AG10803 (cell line): ENCODE results near the gene RGS7.

Experiments
- DNase-seq: peaks from one replicate; pipeline ENCODE4 v3.0.0; 2010; ENCODE audit warnings: low read depth
- H3K4me3 ChIP-seq: 2 replicates; pipeline ENCODE4 v1.5.1; 2011; ENCODE audit warnings: mild to moderate bottlenecking, low read length, control low read depth
- CTCF ChIP-seq: conservative IDR thresholded peaks from 2 replicates; pipeline ENCODE4 v1.5.1; 2011; ENCODE audit warnings: mild to moderate bottlenecking, low read length, control low read depth, inconsistent platforms

RGS7 gene

GRCh38 chr1:241272828-241273227, 84.2 kb downstream of the RGS7 start:
- TF ChIP-seq CTCF: no peak
- DNase-seq: no peak
- no peak overlapping the region for H3K4me3 ChIP-seq

GRCh38 chr1:241271427-241271826, 85.6 kb downstream of the RGS7 start:
- no peak overlapping the region for H3K4me3 ChIP-seq
- DNase-seq: no peak
- no peak for TF ChIP-seq CTCF

GRCh38 chr1:241270016-241270415, 87.0 kb downstream of the RGS7 start:
- no peak for DNase-seq
- no peak for TF ChIP-seq CTCF
- no peak overlapping the region for H3K4me3 ChIP-seq

GRCh38 chr1:241269116-241269515, 87.9 kb downstream of the RGS7 start:
- DNase-seq: no peak
- H3K4me3 ChIP-seq: no peak overlapping the region
- no peak for TF ChIP-seq CTCF

- no peak for TF ChIP-seq CTCF
- no peak overlapping the region for H3K4me3 ChIP-seq
- DNase-seq: no peak
Measured at GRCh38 chr1:241266121-241266520, 90.9 kb downstream of the RGS7 start.

- H3K4me3 ChIP-seq: no peak overlapping the region
- no peak for DNase-seq
- no peak for TF ChIP-seq CTCF
Measured at GRCh38 chr1:241265428-241265827, 91.6 kb downstream of the RGS7 start.

- DNase-seq: no peak
- no peak for TF ChIP-seq CTCF
- H3K4me3 ChIP-seq: no peak overlapping the region
Measured at GRCh38 chr1:241263346-241263745, 93.7 kb downstream of the RGS7 start.
